Measurements from ENCODE around the gene STK25. TPM values are rescaled to one million over a fixed set of nuclear protein-coding genes. Genes with fewer than 3 reads are reported as not detected.

The STK25 gene
- total and polyA plus RNA-seq, 2 experiments from 2014 or later = 125 to 304 TPM

DNA sequence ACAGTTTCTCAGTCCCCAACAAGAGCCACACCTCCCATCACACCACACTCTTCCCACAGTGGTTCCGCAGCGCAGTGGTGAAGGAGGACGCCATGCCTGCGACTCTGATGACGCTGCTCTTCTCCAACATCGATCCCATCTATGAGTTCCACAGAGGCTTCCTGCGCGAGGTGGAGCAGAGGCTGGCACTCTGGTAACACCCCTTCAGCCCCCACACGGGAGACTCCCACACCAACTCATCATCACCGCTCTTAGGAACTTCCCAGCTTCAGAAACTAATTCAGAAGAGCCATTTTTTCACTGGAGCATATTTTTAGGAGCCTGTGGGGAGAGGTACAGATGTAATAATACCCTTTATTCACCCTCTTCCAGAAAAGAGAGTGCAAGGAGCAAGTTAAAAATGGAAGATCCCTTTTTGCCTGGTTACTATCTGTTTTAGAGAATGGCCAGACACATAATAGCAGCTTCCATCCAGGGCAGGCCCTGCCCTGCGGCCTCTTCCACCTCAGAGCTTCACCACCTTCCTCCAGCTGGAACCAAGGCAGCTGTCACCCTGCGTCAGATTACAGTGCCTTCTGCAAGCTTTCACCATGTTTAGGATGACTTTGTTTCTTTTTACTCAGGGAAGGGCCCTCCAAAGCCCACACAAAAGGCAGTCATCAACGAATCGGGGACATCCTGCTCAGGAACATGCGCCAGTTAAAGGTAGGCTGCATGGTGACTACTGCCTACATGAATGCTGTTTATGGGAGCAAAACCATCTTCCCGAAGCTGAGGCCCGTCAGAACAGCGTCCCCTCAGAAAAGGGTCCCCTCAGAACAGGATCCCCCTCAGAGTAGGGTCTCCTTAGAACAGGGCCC, 44.9 kb downstream of the STK25 start:
- Mint-ChIP-seq H3K36me3 (ENCODE audit: low read depth) (no peaks in the 10 kb centered on the region), H3K9me3 (no peaks in the 10 kb centered on the region), H3K27ac (no peak overlapping the region), H3K4me3 (no peak overlapping the region), H3K27me3 (ENCODE audit: insufficient read depth, low read depth, poor library complexity) (peaks cover 11% of the 10 kb centered on the region), H3K4me1 (peaks cover 3% of the 10 kb centered on the region)
- no peaks in the 10 kb centered on the region for H4K20me1 ChIP-seq (replicated peaks; ENCODE audit: insufficient read depth)
- H3K4me2 ChIP-seq = no peak overlapping the region
- TF ChIP-seq, protein P1, sequence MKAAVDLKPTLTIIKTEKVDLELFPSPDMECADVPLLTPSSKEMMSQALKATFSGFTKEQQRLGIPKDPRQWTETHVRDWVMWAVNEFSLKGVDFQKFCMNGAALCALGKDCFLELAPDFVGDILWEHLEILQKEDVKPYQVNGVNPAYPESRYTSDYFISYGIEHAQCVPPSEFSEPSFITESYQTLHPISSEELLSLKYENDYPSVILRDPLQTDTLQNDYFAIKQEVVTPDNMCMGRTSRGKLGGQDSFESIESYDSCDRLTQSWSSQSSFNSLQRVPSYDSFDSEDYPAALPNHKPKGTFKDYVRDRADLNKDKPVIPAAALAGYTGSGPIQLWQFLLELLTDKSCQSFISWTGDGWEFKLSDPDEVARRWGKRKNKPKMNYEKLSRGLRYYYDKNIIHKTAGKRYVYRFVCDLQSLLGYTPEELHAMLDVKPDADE (IDR thresholded peaks at IDR 0.05) = no peak
- TF ChIP-seq ZNF331 (CRISPR knock-in tag; IDR thresholded peaks at IDR 0.05; ENCODE audit: low read depth) (no peak), POLR2AphosphoS5 (IDR thresholded peaks at IDR 0.05; ENCODE audit: low read depth) (no peak), EZH2phosphoT487 (IDR thresholded peaks at IDR 0.05; ENCODE audit: unreplicated experiment) (no peak), ZNF114 (CRISPR knock-in tag; IDR thresholded peaks at IDR 0.05) (no peak), ZNF462 (CRISPR knock-in tag; IDR thresholded peaks at IDR 0.05) (no peak)
- H3K4me1 ChIP-seq (ENCODE audit: insufficient read depth) = no peaks in the 10 kb centered on the region
- no peak overlapping the region for H2AFZ ChIP-seq
- no peak overlapping the region for H3K4me3 ChIP-seq
- no peaks in the 10 kb centered on the region for H3F3A ChIP-seq (replicated peaks; ENCODE audit: low read depth)
- H3K27ac ChIP-seq (ENCODE audit: low read depth) = no peak overlapping the region
- no peak for DNase-seq (ENCODE audit: low spot score)
- H3K9me2 ChIP-seq (ENCODE audit: insufficient read depth) = no peaks in the 10 kb centered on the region
- no peaks in the 10 kb centered on the region for H3K79me2 ChIP-seq (replicated peaks; ENCODE audit: insufficient read depth)
- no peak for ATAC-seq
- no peaks in the 10 kb centered on the region for H3K27me3 ChIP-seq (ENCODE audit: insufficient read depth)
- no peaks in the 10 kb centered on the region for H3K36me3 ChIP-seq (ENCODE audit: insufficient read depth)
